ENCODE data around the gene PTPRN.
A peak's percentile ranks its signal among the peaks of the same experiment; 100 is the strongest.

Gene PTPRN

DNA sequence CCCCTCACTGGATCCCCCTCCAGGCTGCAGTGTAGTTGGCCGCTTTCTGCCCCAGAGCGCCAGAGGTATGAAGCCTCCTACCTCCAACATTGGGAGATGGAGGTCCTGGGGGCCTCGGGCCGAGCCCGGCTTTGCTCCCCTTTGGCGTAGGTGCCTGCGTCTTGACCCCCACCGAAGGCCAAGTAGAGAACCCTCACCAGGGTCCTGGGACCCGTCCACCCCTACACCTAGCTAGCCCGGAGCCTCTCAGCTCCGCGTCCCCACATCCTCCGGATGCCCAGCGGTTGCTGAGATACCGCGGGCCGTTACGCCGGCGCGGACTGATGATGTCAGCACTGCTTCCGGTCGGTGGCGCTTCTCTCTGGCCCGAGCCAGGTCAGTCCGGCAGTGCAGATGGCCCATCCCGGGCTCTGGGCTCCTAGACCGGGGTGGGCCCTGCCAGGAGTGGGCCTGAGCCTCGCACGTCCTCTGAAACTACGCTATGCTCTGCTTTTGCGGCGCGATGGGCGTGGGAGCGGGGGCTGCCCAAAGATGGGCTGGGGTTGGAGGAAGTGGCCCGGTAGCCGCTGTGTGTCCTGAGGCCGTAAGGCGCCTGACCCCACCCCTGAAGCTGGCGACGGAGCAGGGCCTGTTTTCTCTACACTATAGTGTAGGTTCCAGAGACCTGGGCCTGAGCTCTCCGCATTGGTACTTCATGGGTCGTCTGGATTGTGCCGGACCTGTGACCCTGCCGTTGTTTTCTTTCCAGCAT lies 63.9 kb downstream of the PTPRN start, which contains the start of the genes GLB1L and STK16:
Gene GLB1L (minus strand): TSS at position 297 of the 751 bp plus-strand sequence. CDS start 1,871 bp downstream, outside the sequence.
Gene STK16 (plus strand): TSS at position 332 of the 751 bp plus-strand sequence. CDS start 521 bp downstream, outside the sequence.
- peak; percentile 69 to 76 for DNase-seq (ENCODE audit: low read depth in 2 of 2)

GRCh38 chr2:219244789-219245147 lies 64.4 kb downstream of the PTPRN start:
- DNase-seq (ENCODE audit: low read depth in 2 of 2), result no peak

- no peak for DNase-seq (ENCODE audit: low read depth in 2 of 2)
Observed at GRCh38 chr2:219243291-219243761, 65.9 kb downstream of the PTPRN start.

All from stimulated activated CD4-positive, alpha-beta T cell treated with anti-CD3 and anti-CD28 coated beads, Interleukin-1b, Interleukin-23, amount 100 ng/mL, for 1 hour (primary cell).